Activated T-helper 1 cell treated with anti-CD3 and anti-CD28 coated beads, Interleukin-12 subunit alpha, Interleukin-12 subunit beta, Interleukin-2, Interleukin-4 antibody, amounts not matched to agents 30 ng/mL and 10 ng/mL and 1 ng/mL, durations not matched to agents 14 hours and 24 hours and 36 hours (primary cell): ENCODE data around the gene BIRC7. TPM values are rescaled to one million over a fixed set of nuclear protein-coding genes. Genes with fewer than 3 reads are reported as not detected.

Experiments
- DNase-seq: peaks from one replicate; pipeline ENCODE4 v3.0.0; 2021; ENCODE audit warnings: low spot score
- H3K27ac Mint-ChIP-seq: one replicate; pipeline ENCODE4 v1.8.0; 2021; ENCODE audit warnings: mild to moderate bottlenecking, mixed read lengths
- H3K27me3 Mint-ChIP-seq: one replicate; pipeline ENCODE4 v1.8.0; 2022; ENCODE audit warnings: mild to moderate bottlenecking, moderate library complexity, mixed read lengths; ENCODE audit not compliant: insufficient read depth
- H3K36me3 Mint-ChIP-seq: one replicate; pipeline ENCODE4 v1.8.0; 2021; ENCODE audit warnings: low read depth, mixed read lengths
- H3K4me1 Mint-ChIP-seq: one replicate; pipeline ENCODE4 v1.8.0; 2021; ENCODE audit warnings: low read depth, mixed read lengths
- H3K4me3 Mint-ChIP-seq: one replicate; pipeline ENCODE4 v1.8.0; 2021; ENCODE audit warnings: mild to moderate bottlenecking, moderate library complexity, mixed read lengths
- H3K9me3 Mint-ChIP-seq: one replicate; pipeline ENCODE4 v1.8.0; 2021; ENCODE audit warnings: mixed read lengths
- intact Hi-C: fragments of 100-400 bp; cut with micrococcal nuclease; formaldehyde crosslinking; loops from one replicate; pipeline ENCODE4 v1.15.1; 2024
- total RNA-seq: library from RNA; stranded (reverse); gene quantifications from 2 replicates; pipeline ENCODE4 v1.2.3, GENCODE V29; 2022

The BIRC7 gene
- total RNA-seq, 1 donor from 2014 or later: not detected

- Mint-ChIP-seq H3K9me3 (no peaks in the 10 kb centered on the region), H3K4me3 (no peak overlapping the region), H3K27me3 (peaks cover 17% of the 10 kb centered on the region), H3K27ac (no peak overlapping the region), H3K36me3 (no peaks in the 10 kb centered on the region), H3K4me1 (no peaks in the 10 kb centered on the region)
- intact Hi-C loops: no loop called here
- no peak for DNase-seq
These were observed 24.8 kb downstream of the BIRC7 start for GRCh38 chr20:63260521-63260920.

DNA sequence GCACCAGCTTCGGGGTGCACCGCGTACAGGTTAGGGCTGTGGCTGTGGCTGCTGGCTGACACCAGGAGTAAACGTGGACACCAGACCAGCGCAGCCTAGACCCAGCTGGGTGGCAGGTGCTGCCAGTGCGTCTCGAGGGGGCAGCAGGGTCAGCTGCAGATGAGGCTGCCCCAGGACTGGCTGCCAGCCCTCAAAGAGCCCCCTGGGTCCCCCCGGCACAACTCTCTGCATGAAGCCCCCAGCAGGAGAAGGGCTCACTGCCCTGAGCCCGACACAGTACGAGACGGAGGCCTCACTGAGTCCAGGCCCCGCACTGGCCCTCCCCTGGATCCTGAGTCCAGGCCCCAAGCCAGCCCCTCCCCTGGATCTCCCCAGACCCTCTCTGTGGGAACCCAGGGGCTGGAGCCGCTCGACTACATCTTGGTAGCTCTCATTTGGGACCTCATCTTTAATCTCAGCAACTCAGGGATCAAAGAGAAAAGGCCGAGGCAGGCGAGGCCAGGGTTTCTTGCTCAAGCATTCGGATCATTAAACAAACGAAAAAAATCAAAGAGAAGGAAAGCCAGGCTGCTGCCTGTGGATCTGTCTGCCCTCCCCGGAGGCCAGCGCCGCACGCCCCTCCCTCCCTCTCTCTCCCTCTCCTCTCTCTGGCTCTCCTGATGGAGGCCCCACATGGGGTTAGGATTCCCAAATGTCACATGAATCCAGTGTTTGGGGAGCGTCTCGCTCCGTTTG lies 25.5 kb downstream of the BIRC7 start:
- Mint-ChIP-seq H3K36me3 (no peaks in the 10 kb centered on the region), H3K27me3 (peaks cover 10% of the 10 kb centered on the region), H3K27ac (no peak overlapping the region), H3K4me1 (no peaks in the 10 kb centered on the region), H3K9me3 (no peaks in the 10 kb centered on the region), H3K4me3 (no peak overlapping the region)
- DNase-seq: no peak
- intact Hi-C loops: no loop called here

- no peak for DNase-seq
- Mint-ChIP-seq H3K36me3 (no peaks in the 10 kb centered on the region), H3K4me1 (no peaks in the 10 kb centered on the region), H3K9me3 (no peaks in the 10 kb centered on the region), H3K27ac (no peak overlapping the region), H3K27me3 (peaks cover 10% of the 10 kb centered on the region), H3K4me3 (no peak overlapping the region)
- intact Hi-C loops: no loop called here
These were observed 26.3 kb downstream of the BIRC7 start for GRCh38 chr20:63261795-63262528.

GRCh38 chr20:63262836-63263235 lies 27.1 kb downstream of the BIRC7 start:
- Mint-ChIP-seq H3K9me3 (no peaks in the 10 kb centered on the region), H3K27me3 (peaks cover 8% of the 10 kb centered on the region), H3K36me3 (no peaks in the 10 kb centered on the region), H3K4me3 (no peak overlapping the region), H3K27ac (no peak overlapping the region), H3K4me1 (no peaks in the 10 kb centered on the region)
- DNase-seq: no peak
- intact Hi-C loops: no loop called here

DNA sequence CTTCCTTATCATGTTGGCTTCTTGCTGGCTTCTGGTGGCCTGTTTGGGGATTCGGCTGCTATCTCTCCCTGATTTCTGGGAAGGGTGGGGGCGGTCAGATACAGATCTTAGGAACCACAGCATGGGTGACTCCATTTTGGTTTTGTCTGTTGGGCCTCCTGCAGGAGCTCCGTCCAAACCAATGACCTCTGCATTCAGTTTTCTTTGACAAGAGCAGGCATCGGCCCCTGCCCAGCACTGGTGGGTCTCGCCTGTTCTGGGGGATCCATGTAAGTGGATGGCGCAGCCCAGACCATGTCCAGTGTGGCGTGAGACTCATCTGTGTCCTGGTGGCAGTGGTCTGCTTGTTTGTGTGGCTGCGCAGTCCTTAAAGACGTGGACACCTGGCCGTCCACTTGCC lies 28.3 kb downstream of the BIRC7 start:
- intact Hi-C loops: no loop called here
- no peak for DNase-seq
- Mint-ChIP-seq H3K27me3 (peaks cover 6% of the 10 kb centered on the region), H3K4me3 (no peak overlapping the region), H3K9me3 (no peaks in the 10 kb centered on the region), H3K36me3 (no peaks in the 10 kb centered on the region), H3K4me1 (no peaks in the 10 kb centered on the region), H3K27ac (no peak overlapping the region)

DNA sequence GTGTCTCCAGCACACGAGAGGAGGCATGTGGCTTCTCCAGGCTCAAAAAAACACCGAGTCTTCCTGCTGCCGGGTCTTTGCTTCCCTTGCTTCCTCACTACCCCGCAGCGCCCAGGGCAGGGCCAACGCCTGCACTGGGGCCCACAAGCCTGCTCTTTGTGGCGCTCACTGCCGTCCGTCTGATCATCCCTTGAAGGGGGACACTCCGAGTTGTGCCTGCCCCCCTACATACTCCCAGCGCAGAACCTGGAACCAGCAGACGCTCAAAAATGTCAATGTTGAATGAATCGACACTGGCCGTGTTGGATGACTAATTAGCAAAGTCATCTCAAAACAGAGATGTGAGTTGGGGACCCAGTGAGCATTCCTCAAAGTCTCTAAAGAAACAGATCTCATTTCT lies 28.8 kb downstream of the BIRC7 start:
- Mint-ChIP-seq H3K9me3 (no peaks in the 10 kb centered on the region), H3K4me1 (no peaks in the 10 kb centered on the region), H3K27me3 (peaks cover 4% of the 10 kb centered on the region), H3K36me3 (no peaks in the 10 kb centered on the region), H3K4me3 (no peak overlapping the region), H3K27ac (no peak overlapping the region)
- no peak for DNase-seq
- intact Hi-C loops: no loop called here

DNA sequence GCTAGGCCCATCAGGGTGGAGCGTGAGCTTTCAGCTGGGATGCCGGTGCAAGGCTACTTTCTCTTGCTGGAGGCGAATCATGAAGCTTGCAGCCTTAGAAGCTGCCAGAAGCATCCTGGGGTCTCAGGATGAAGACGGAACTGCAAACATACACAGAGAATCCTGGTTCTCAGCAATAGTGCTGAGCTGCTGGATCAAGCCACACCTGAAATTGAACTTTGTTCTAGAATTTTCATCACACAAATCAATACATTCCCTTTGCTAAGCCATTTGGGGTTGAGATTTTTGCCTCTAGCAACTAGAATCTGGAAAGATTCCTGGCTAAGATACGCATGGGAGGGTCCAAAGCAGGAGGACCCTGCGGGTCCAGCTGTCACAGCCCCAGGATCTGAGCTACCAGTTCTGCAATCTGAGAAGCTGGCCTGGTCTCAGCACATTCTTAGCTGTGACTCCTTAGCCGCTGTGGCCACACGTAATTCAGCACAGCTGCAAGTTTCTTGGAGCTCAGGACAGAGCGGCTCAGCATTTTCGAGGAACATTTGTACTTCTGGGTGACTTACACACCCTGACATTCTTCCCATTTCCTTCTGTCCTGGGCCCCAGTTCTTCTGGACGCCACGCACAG lies 30.3 kb downstream of the BIRC7 start:
- no peak for DNase-seq
- Mint-ChIP-seq H3K27ac (no peak overlapping the region), H3K4me3 (no peak overlapping the region), H3K27me3 (peaks cover 6% of the 10 kb centered on the region), H3K9me3 (no peaks in the 10 kb centered on the region), H3K36me3 (no peaks in the 10 kb centered on the region), H3K4me1 (no peaks in the 10 kb centered on the region)
- intact Hi-C loops: no loop called here

DNA sequence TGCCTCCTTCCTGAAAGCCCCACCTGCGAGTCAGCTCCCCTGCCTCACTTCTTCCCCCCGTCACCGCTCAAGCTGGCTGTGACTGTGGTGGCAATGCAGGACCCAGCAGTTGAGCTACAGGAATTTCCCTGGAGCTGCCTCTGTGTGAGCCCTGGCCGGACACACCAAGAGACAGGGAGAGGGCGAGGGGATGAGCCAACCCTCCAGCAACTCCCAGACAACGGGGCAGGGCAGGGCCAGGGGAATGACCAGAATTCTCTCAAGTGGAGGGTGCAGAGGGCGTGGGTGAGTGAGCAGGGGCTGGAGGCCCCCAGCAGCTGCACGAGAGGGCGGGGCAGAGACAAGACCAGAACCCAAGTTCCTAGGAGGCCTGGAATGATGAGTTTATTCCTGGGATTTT lies 32.0 kb downstream of the BIRC7 start:
- no peak for DNase-seq
- Mint-ChIP-seq H3K4me3 (no peak overlapping the region), H3K9me3 (no peaks in the 10 kb centered on the region), H3K4me1 (peaks cover 7% of the 10 kb centered on the region), H3K27me3 (peaks cover 4% of the 10 kb centered on the region), H3K36me3 (no peaks in the 10 kb centered on the region), H3K27ac (no peak overlapping the region)
- intact Hi-C loops: no loop called here

- peaks cover 4% of the 10 kb centered on the region for H3K27me3 Mint-ChIP-seq
- no peak overlapping the region for H3K27ac Mint-ChIP-seq
These were observed 32.6 kb downstream of the BIRC7 start for GRCh38 chr20:63268256-63268655.

GRCh38 chr20:63268671-63269439 lies 33.1 kb downstream of the BIRC7 start:
- no peak for DNase-seq
- Mint-ChIP-seq H3K9me3 (no peaks in the 10 kb centered on the region), H3K36me3 (peaks cover 2% of the 10 kb centered on the region), H3K4me3 (no peak overlapping the region), H3K27ac (no peak overlapping the region), H3K4me1 (peaks cover 13% of the 10 kb centered on the region), H3K27me3 (peaks cover 4% of the 10 kb centered on the region)
- intact Hi-C loops: no loop called here

More at GRCh38 chr20:63268256-63268655, 32.6 kb downstream of the BIRC7 start:
- Mint-ChIP-seq H3K4me3 (no peak overlapping the region), H3K4me1 (peaks cover 7% of the 10 kb centered on the region), H3K9me3 (no peaks in the 10 kb centered on the region), H3K36me3 (no peaks in the 10 kb centered on the region)
- intact Hi-C loops: no loop called here
- DNase-seq: no peak

- Mint-ChIP-seq H3K9me3 (no peaks in the 10 kb centered on the region), H3K27ac (no peak overlapping the region), H3K27me3 (peaks cover 4% of the 10 kb centered on the region), H3K4me3 (peak overlapping the region; percentile 67), H3K4me1 (peaks cover 22% of the 10 kb centered on the region), H3K36me3 (peaks cover 2% of the 10 kb centered on the region)
- intact Hi-C loops: loop anchor here (5.0 kb wide), 4 partner anchors 332 to 1032 kb away; partner anchors contain the start of genes GID8, OSBPL2, PCMTD2 and TCEA2
- DNase-seq: no peak
These were observed 34.0 kb downstream of the BIRC7 start for GRCh38 chr20:63269724-63270123.

DNA sequence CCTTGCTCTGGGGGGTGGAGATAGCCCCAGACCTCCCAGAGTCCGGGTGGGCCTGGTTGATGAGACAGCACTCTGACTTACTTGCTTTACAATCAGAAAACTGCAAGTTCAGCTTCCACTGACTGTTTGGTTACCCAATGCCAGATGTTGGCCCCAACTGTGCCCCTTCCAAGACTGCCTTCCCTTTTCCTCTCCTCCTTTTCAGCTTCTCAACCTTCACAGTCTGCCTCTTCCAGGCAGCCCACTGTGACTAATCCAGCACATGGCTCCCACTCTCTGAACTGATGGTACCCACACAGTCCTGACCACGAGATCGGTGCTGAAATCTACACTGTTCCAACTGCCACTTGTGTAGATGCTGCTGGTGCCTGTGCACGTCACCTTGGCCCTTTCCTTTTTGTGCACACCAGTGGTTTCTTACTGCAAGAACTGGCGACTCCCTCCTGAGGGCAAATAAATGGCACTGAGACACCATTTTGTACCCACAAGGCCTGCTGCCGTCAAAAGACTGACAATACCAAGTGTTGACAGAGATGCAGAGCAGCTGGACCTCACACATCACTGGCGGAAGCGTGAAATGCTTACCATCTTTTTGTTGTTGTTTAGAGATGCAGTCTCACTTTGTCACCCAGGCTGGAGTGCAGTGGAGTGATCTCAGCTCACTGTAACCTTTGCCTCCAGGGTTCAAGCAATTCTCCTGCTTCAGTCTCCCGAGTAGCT lies 35.1 kb downstream of the BIRC7 start:
- peak overlapping the region; percentile 85 for H3K4me3 Mint-ChIP-seq
- no peak overlapping the region for H3K27ac Mint-ChIP-seq
- DNase-seq: no peak
- peaks cover 4% of the 10 kb centered on the region for H3K27me3 Mint-ChIP-seq
- peaks cover 2% of the 10 kb centered on the region for H3K36me3 Mint-ChIP-seq
- no peaks in the 10 kb centered on the region for H3K9me3 Mint-ChIP-seq
- intact Hi-C loops: loop anchor here (5.0 kb wide), 4 partner anchors 333 to 1033 kb away; partner anchors contain the start of genes GID8, OSBPL2, PCMTD2 and TCEA2
- H3K4me1 Mint-ChIP-seq: peaks cover 23% of the 10 kb centered on the region
